ENCODE measurements around the gene ZC3HAV1.
A peak's percentile ranks its signal among the peaks of the same experiment; 100 is the strongest.
"Not testable (repeated sequence)": the region's sequence is repeated elsewhere in the genome, so short reads cannot be mapped to it uniquely, and the experiment has no call there.

Gene ZC3HAV1

GRCh38 chr7:139055674-139056073 is 53.8 kb downstream of the ZC3HAV1 start:
- no peak for DNase-seq (ENCODE audit: low read depth in 2 of 2, low spot score in 1 of 2)

DNA sequence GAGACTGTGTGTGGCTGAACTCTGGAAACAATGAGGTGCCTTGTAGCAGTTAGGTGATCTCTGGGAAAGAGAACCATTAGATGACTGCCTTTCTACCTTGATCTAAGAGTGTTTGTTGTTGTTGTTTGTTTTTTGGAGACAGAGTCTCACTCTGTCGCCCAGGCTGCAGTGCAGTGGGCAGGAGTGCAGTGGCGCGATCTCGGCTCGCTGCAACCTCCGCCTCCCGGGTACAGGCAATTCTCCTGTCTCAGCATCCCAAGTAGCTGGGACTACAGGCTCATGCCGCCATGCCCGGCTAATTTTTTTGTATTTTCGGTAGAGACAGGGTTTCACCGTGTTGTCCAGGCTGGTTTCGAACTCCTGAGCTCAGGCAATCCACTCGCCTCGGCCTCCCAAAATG is 54.9 kb downstream of the ZC3HAV1 start:
- not testable (repeated sequence) for DNase-seq (ENCODE audit: low read depth in 2 of 2, low spot score in 1 of 2)

GRCh38 chr7:139054101-139054500 is 55.4 kb downstream of the ZC3HAV1 start:
- no peak for DNase-seq (ENCODE audit: low read depth in 2 of 2, low spot score in 1 of 2)

DNA sequence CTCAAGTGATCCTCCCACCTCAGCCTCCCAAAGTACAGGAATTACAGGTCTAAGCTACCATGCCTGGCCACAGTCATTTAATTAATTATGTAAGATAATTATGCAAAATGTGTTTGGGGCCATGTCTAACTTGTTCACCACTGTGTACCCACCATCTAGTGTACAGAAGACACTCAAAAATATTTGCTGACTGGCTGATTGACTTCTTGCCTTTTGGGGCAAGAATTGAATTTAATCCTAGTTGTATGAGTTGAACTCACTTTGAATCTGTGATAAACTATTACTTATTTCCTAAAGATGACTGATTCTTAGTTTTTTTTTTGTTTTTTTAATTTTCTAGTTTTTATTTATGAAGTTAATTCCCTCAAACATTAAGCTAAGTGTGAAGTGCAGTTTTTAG is 57.9 kb downstream of the ZC3HAV1 start:
- no peak for DNase-seq (ENCODE audit: low read depth in 2 of 2, low spot score in 1 of 2)

- DNase-seq (ENCODE audit: low read depth in 2 of 2, low spot score in 1 of 2), result no peak
These were observed 59.6 kb downstream of the ZC3HAV1 start for GRCh38 chr7:139049936-139050335.

GRCh38 chr7:139049111-139049510 is 60.4 kb downstream of the ZC3HAV1 start:
- DNase-seq (ENCODE audit: low read depth in 2 of 2, low spot score in 1 of 2), result no peak

GRCh38 chr7:139047970-139048369 is 61.5 kb downstream of the ZC3HAV1 start:
- DNase-seq (ENCODE audit: low read depth in 2 of 2, low spot score in 1 of 2), result no peak

- DNase-seq (ENCODE audit: low read depth in 2 of 2, low spot score in 1 of 2), result no peak
These were observed 63.4 kb downstream of the ZC3HAV1 start for GRCh38 chr7:139046143-139046542.

DNA sequence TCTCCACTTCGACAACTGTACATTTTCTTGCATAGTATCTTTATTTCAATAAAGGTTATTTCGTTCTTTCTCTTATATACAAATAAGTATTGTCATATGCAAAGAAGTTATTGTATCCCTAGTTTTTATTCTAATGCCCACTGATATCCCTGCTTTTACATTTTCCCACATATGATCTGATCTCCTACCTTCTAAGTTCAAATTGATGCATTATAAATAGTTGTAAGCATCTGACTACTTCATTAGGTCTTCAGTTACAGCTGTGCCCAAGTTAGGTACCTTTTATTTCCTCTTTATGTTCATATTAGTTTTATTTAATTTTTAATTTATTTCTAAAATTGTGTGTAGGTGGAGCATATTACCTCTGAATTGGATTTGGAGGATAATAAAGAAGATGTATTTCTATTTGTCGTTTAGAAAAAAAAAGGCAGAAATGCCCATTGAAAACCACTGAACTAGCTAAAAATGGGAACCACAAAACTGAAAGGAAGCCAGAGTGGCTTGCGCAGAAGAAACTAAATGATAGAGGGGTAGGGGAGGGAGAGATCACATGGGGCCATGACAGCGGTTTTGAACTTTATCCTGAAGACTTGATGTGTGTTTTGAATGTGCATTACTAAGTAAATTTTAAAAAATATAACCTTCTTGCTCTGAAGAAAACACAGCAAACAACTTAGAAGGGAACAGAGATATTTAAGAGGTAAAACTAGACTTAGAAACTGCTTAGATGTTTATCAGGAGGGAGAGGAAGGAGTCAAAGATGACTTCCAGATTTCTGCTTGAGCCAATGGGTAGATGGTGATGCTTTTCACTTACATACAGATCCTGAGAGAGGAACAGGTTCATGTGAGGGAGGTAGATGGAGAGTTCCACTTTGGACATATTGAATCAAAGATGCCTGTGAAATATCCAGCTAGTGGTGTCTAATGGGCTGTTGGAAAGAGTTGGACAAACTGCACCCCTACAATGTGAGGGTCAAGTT is 64.4 kb downstream of the ZC3HAV1 start:
- no peak for DNase-seq (ENCODE audit: low read depth in 2 of 2, low spot score in 1 of 2)

DNA sequence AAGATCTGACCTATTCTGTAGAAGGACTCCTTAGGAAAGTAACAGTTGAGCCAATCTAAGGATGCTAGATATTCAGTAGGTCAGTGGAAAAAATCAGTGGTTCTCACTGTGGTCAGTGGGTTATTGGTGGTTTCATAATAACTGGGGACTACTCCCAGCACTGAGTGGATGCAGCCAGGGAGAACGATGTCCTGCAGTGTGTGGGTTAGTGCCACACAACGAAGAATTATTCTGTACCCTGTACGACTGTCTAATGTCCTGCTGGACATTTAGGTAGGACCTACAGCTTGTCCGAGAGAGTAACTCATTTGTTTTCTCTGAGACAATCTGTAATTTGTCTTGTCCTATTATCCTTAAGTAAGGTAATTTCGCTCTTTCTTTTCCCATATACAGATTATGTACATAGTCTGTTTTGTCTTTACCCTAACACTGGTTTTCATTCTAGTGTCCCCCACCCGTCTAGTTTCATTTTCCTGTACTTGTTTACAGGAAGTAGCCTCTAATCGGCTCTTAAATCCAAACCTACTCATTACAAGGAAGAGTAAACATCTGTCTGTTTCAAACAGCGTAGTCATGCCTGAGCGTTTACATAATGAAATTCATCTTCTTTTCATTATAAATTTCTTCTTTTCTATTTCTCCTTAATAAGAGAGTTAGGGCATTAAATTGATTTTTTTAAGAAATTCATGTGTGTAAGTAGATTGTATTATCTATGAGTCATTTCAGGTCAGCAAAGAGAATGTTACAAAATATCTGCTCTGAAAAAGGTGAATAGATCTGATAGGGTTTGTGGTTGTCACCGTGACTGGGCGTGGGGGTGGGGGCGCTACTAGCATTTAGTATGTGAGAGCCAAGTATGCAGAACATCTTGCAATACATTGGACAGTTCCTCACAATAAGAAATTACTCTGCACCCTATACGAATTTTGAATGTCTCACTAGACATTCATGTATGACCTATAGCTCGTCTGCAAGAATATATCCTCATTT is 65.4 kb downstream of the ZC3HAV1 start:
- DNase-seq (ENCODE audit: low read depth in 2 of 2, low spot score in 1 of 2), result peak; percentile 57 to 70

- DNase-seq (ENCODE audit: low read depth in 2 of 2, low spot score in 1 of 2), result no peak
These were observed 68.0 kb downstream of the ZC3HAV1 start for GRCh38 chr7:139041378-139042085.

- DNase-seq (ENCODE audit: low read depth in 2 of 2, low spot score in 1 of 2), result no peak
These were observed 70.8 kb downstream of the ZC3HAV1 start for GRCh38 chr7:139038691-139039090.

DNA sequence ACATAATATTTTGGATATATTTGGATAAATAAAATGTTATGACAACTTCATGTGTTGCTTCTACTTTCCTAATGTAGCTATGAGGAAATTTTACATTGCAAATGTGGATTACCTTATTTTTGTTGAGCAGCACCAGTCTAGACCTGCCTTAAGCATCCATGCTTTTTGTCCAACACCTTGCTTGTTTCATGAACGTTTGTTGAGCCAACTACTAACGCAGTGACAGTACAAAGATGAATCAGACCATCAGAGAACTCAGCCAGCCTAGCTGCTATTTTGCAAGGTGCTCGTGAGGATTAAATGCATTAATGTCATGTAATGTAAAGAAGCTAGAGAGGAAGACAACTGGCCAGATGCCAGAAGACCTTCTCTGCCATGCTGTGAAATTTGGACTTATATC is 72.6 kb downstream of the ZC3HAV1 start:
- no peak for DNase-seq (ENCODE audit: low read depth in 2 of 2, low spot score in 1 of 2)

DNA sequence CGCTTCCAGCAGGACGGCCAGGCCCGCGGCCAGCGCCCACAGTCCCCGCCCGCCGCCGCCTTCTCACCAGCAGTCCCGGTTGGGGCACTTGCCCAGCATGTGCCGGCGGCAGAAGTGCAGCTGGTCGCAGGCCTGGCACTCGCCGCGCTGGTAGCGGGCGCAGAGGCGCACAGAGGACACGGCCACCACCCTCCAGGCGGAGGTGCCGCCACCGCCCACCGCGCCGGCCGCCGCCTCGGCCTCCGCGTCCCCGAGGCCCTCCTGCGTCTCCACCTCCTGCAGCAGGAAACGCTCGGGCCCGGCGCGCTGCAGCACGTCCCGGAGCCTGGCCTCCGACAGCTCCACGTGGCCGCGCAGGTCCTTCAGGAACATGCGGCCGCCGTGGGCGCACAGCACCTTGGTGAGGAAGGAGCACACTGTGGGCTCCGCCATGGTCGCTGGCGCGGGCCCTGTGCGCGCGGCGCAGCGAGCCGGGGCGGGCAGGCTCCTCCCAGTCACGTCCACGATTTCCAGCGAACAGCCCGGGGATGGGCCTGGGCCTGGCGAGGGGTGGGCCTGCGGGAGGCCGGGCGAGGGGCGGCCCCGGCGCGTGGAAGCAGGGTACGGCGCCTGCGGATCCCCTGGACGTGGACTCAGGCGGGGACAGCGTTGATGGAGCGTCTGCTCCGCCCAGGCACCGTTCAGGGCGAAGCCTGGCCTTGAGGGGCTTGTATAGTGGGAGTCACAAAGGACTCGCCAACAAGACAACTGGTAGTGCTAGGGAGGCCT is 73.8 kb downstream of the ZC3HAV1 start, which contains the start of gene ZC3HAV1L:
Gene ZC3HAV1L (minus strand): TSS at position 457 of the 768 bp plus-strand sequence. CDS start 25 bp downstream, at position 432.
- peak in 1 of 2 donors; percentile 18 for DNase-seq (ENCODE audit: low read depth in 2 of 2, low spot score in 1 of 2)

DNA sequence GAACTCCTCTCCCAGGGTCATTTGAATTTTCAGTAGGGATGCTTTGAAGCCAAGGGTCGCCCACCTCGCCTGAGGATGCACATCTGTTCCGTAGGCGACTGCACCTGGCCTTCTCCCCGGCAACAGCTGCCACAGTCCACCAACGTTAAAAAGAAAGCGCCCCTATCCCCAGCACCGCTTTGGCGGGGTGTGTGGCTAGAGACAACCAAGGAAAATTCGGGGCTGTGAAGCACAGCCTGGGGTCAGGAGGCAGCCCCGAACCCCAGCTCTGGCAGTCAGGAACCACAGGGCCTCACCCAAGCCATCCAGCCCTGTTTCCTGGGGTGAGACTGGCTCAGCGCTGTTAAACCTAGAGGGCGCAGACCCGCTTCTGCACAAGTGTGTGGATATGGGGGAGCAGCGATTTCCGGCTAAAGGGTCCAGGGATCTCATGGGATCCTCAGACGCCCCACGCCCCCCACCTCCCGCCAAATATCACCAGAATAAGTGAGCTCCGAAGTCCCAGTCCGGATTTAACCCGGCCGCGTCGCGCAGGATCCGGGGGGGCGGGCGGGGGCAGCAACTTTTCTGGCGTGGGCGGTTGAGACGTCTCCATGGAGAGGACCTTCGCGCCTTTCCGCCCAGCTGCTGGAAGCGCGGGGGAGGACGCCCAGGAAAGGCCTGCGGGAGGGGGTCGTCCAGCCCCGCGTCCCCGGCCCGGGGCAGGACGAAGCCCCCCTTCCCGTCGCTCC is 74.5 kb downstream of the ZC3HAV1 start:
- DNase-seq (ENCODE audit: low read depth in 2 of 2, low spot score in 1 of 2), result no peak

GRCh38 chr7:139034336-139034735 is 75.2 kb downstream of the ZC3HAV1 start:
- no peak for DNase-seq (ENCODE audit: low read depth in 2 of 2, low spot score in 1 of 2)

DNA sequence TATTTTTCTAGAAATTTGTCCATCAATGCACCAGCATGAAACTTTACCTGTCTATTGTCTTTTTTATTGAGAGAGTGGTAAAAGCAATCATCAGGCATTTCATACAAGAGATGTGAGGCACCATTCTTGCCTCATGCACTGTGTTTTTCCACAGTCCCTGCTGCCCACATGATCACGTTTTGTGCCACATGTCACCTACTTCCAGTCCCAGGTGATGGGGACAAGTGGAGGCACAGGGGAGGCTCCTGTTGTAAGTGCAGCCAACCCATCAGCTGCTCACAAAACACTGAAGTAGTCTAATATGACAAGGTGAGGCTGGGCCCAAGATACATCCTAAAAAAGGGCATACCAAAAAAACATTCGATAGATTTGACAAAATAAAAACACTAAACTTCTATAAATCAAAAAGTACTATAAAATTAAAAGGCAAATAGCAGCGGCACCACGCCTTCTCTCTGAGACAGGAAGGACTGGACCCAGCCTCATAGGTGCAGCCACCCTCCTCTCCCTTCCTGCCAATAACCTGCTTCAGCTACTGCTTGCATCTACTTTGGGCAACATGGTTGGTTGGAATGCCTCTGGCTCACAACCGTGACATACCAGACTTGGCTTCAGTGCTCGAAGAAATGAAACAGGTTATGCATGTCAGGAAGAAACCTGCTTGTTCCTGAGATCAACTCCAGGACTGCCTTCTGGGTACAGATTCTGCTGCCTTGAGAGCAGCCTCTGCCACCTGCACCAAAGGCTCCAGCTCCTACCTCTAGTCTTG is 76.0 kb downstream of the ZC3HAV1 start:
- DNase-seq (ENCODE audit: low read depth in 2 of 2, low spot score in 1 of 2), result no peak

- DNase-seq (ENCODE audit: low read depth in 2 of 2, low spot score in 1 of 2), result no peak
These were observed 77.0 kb downstream of the ZC3HAV1 start for GRCh38 chr7:139032473-139032872.

GRCh38 chr7:139029353-139029752 is 80.2 kb downstream of the ZC3HAV1 start:
- no peak for DNase-seq (ENCODE audit: low read depth in 2 of 2, low spot score in 1 of 2)
